A549 (cell line): Measurements from ENCODE around the gene SYNE2. TPM values are rescaled to one million over a fixed set of nuclear protein-coding genes. Genes with fewer than 3 reads are reported as not detected.

Source experiments
- ATAC-seq, 2 experiments: fragments of 200-7000 bp in 1 of 2; fragments of >200 bp in 1 of 2; cut with Nextera tagmentation in 1 of 2; cut with Tn5 transposase in 1 of 2; 3 replicates each; pipeline versions ENCODE4 v1.8.0 to v1.9.1; 2018 to 2020; ENCODE audit warnings: mild to moderate bottlenecking in 1 of 2, moderate library complexity in 1 of 2
- CTCF ChIA-PET: fragments of 300-600 bp; sonication (Branson Sonifier 250); formaldehyde crosslinking; extraction: SDS; loops from one replicate; lab custom pipeline; 2021; ENCODE audit warnings: antibody characterized with exemption, inconsistent platforms; lab: Yijun Ruan, JAX
- POLR2A ChIA-PET: fragments of 350-600 bp; formaldehyde crosslinking; extraction: SDS; loops from one replicate; lab custom pipeline; 2021; ENCODE audit warnings: antibody characterized with exemption, inconsistent platforms; lab: Yijun Ruan, JAX
- DNase-seq, 2 experiments: peaks; one replicate each; pipeline versions ENCODE4 v3.0.0 to v3.0.0-alpha.2; 2011 to 2016; ENCODE audit warnings: low read depth in 1 of 2, low spot score in 1 of 2
- FAIRE-seq: peaks from 2 replicates; lab custom pipeline; 2011; peaks lifted over from hg19 to GRCh38; lab: Jason Lieb, UNC
- H3K27ac ChIP-seq, 2 experiments: fragments of >200 bp; sonication (Bioruptor Twin); formaldehyde crosslinking; 3 replicates each; pipeline ENCODE4 v1.5.1; 2016 to 2017
- H3K4me1 ChIP-seq: fragments of >200 bp; sonication (Bioruptor Twin); formaldehyde crosslinking; 3 replicates; pipeline ENCODE4 v1.6.1; 2016
- H3K4me2 ChIP-seq: fragments of >200 bp; sonication (Bioruptor Twin); formaldehyde crosslinking; 3 replicates; pipeline ENCODE4 v1.6.1; 2016
- H3K4me3 ChIP-seq: fragments of >200 bp; sonication (Bioruptor Twin); formaldehyde crosslinking; 3 replicates; pipeline ENCODE4 v1.5.1; 2016
- H3K9me3 ChIP-seq: fragments of >200 bp; sonication (Bioruptor Twin); formaldehyde crosslinking; 3 replicates; pipeline ENCODE4 v1.6.1; 2016
- ATOH8 ChIP-seq: fragments of 250-450 bp; sonication (Bioruptor Pico); IDR thresholded peaks from 2 replicates; pipeline ENCODE4 v1.5.0; 2020; ENCODE audit warnings: low read depth, mild to moderate bottlenecking, moderate library complexity
- CBX2 ChIP-seq: fragments of 200-600 bp; sonication (generic); IDR thresholded peaks from 2 replicates; pipeline ENCODE4 v1.6.1; 2016; ENCODE audit warnings: low read depth, mild to moderate bottlenecking, borderline replicate concordance
- CHD2 ChIP-seq: fragments of 150-350 bp; IDR thresholded peaks from 2 replicates; pipeline ENCODE4 v1.6.1; 2014; ENCODE audit warnings: low read length; ENCODE audit not compliant: partially characterized antibody
- CHD4 ChIP-seq: fragments of 200-600 bp; sonication (generic); IDR thresholded peaks from 2 replicates; pipeline ENCODE4 v1.6.1; 2016; ENCODE audit warnings: antibody characterized with exemption, mild to moderate bottlenecking, borderline replicate concordance
- E2F6 ChIP-seq: IDR thresholded peaks from 2 replicates; pipeline ENCODE4 v1.6.1; 2012; ENCODE audit warnings: low read depth, borderline replicate concordance
- ELK1 ChIP-seq: fragments of 150-350 bp; IDR thresholded peaks from 2 replicates; pipeline ENCODE4 v1.6.1; 2014; ENCODE audit warnings: low read depth, mild to moderate bottlenecking, low read length
- EP300 ChIP-seq, 2 experiments: fragments of >200 bp; sonication (Bioruptor Twin); formaldehyde crosslinking; IDR thresholded peaks; 2 replicates in 1 of 2; 3 replicates in 1 of 2; pipeline ENCODE4 v1.6.1; 2016 to 2017
- FOSB ChIP-seq: fragments of 250-450 bp; sonication (Bioruptor Pico); IDR thresholded peaks from 2 replicates; pipeline ENCODE4 v1.5.0; 2020; ENCODE audit warnings: mild to moderate bottlenecking, moderate library complexity
- HES2 ChIP-seq: fragments of >200 bp; sonication (Bioruptor Twin); formaldehyde crosslinking; IDR thresholded peaks from 2 replicates; pipeline ENCODE4 v1.6.1; 2016
- HEYL ChIP-seq: fragments of 250-450 bp; sonication (Bioruptor Pico); IDR thresholded peaks from 2 replicates; pipeline ENCODE4 v1.8.0; 2021; ENCODE audit warnings: mild to moderate bottlenecking, moderate library complexity
- HOXB13 ChIP-seq: fragments of 250-450 bp; sonication (Bioruptor Pico); IDR thresholded peaks from 2 replicates; pipeline ENCODE4 v1.5.0; 2020; ENCODE audit warnings: low read depth, mild to moderate bottlenecking, moderate library complexity
- HOXB5 ChIP-seq: fragments of 250-450 bp; sonication (Bioruptor Pico); IDR thresholded peaks from 2 replicates; pipeline ENCODE4 v1.5.0; 2020; ENCODE audit warnings: mild to moderate bottlenecking, moderate library complexity
- JUNB ChIP-seq: fragments of >200 bp; sonication (Bioruptor Twin); formaldehyde crosslinking; IDR thresholded peaks from 2 replicates; pipeline ENCODE4 v1.6.1; 2016
- KDM1A ChIP-seq: fragments of 200-600 bp; sonication (generic); IDR thresholded peaks from 2 replicates; pipeline ENCODE4 v1.6.1; 2016; ENCODE audit warnings: low read depth, mild to moderate bottlenecking
- KDM5A ChIP-seq: fragments of 200-600 bp; sonication (generic); IDR thresholded peaks from 2 replicates; pipeline ENCODE4 v1.6.1; 2016; ENCODE audit warnings: antibody characterized with exemption, mild to moderate bottlenecking
- MAFK ChIP-seq: fragments of 450-650 bp; IDR thresholded peaks from 2 replicates; pipeline ENCODE4 v1.6.1; 2014; ENCODE audit not compliant: partially characterized antibody
- MAZ ChIP-seq: fragments of 150-350 bp; IDR thresholded peaks from 2 replicates; pipeline ENCODE4 v1.6.1; 2014; ENCODE audit warnings: antibody characterized with exemption, low read depth, low read length, borderline replicate concordance
- MYC ChIP-seq: IDR thresholded peaks from 2 replicates; pipeline ENCODE4 v1.6.1; 2012; ENCODE audit warnings: mild to moderate bottlenecking, inconsistent platforms, low read length, improper control_type of control experiment, borderline replicate concordance
- NR3C1 ChIP-seq: fragments of >200 bp; sonication (Bioruptor Twin); formaldehyde crosslinking; IDR thresholded peaks from 3 replicates; pipeline ENCODE4 v1.6.1; 2017
- PHF8 ChIP-seq: fragments of 200-600 bp; sonication (generic); IDR thresholded peaks from 2 replicates; pipeline ENCODE4 v1.6.1; 2016; ENCODE audit warnings: low read depth, mild to moderate bottlenecking, antibody characterized with exemption, moderate library complexity, borderline replicate concordance
- RAD21 ChIP-seq, 2 experiments: fragments of >200 bp in 1 of 2; sonication (Bioruptor Twin) in 1 of 2; formaldehyde crosslinking in 1 of 2; IDR thresholded peaks in 1 of 2; conservative IDR thresholded peaks in 1 of 2; 2 replicates in 1 of 2; 3 replicates in 1 of 2; pipeline ENCODE4 v1.6.1; 2012 to 2018; ENCODE audit warnings: inconsistent platforms in 1 of 2
- RARB ChIP-seq: fragments of 250-450 bp; sonication (Bioruptor Pico); IDR thresholded peaks from 2 replicates; pipeline ENCODE4 v1.8.0; 2021; ENCODE audit warnings: mild to moderate bottlenecking, moderate library complexity
- RFX5 ChIP-seq: fragments of 450-650 bp; IDR thresholded peaks from 2 replicates; pipeline ENCODE4 v1.7.1; 2014; ENCODE audit warnings: antibody characterized with exemption, mild to moderate bottlenecking, moderate library complexity
- SMC3 ChIP-seq: fragments of >200 bp; sonication (Bioruptor Twin); formaldehyde crosslinking; IDR thresholded peaks from 3 replicates; pipeline ENCODE4 v1.6.1; 2018; ENCODE audit warnings: inconsistent platforms
- SREBF2 ChIP-seq: fragments of 450-650 bp; IDR thresholded peaks from 2 replicates; pipeline ENCODE4 v1.6.1; 2014; ENCODE audit warnings: mild to moderate bottlenecking, moderate library complexity
- ZC3H11A ChIP-seq: fragments of 450-650 bp; IDR thresholded peaks from 2 replicates; pipeline ENCODE4 v1.6.1; 2014; ENCODE audit warnings: antibody characterized with exemption, mild to moderate bottlenecking
- ZNF302 ChIP-seq: fragments of 250-450 bp; sonication (Bioruptor Pico); IDR thresholded peaks from 2 replicates; pipeline ENCODE4 v1.9.0; 2021; ENCODE audit warnings: inconsistent platforms, mild to moderate bottlenecking, moderate library complexity
- ZSCAN20 ChIP-seq: fragments of 250-450 bp; sonication (Bioruptor Pico); IDR thresholded peaks from 2 replicates; pipeline ENCODE4 v1.8.0; 2022; ENCODE audit warnings: mild to moderate bottlenecking, moderate library complexity
- WGBS: methylation state at CpG from one replicate; pipeline ENCODE4 v1.1.6; 2017; ENCODE audit errors: missing lambda C conversion rate; 5-methylcytosine and 5-hydroxymethylcytosine counted together
- polyA plus RNA-seq, 4 experiments: library from polyadenylated mRNA; depleted of rRNA in 3 of 4; stranded (reverse); fragments of >200 nt; fragmentation: RNase III in 1 of 4; extraction: RNeasy Plus Mini Kit Qiagen cat#74134 plus additional on column Dnase treatment in 1 of 4; gene quantifications; 2 replicates in 3 of 4; 3 replicates in 1 of 4; pipeline ENCODE4 v1.2.3, GENCODE V29; 2011 to 2017
- TF ChIP-seq, protein P1 (sequence below): fragments of >200 bp; sonication (Bioruptor Twin); formaldehyde crosslinking; IDR thresholded peaks from 3 replicates; pipeline ENCODE4 v1.6.1; 2016

Gene SYNE2
- polyA plus RNA-seq, 2 of the 4 experiments (the other 2 are of a cell fraction) = 3.4 to 11.3 TPM

GRCh38 chr14:63878052-63878451 lies 25.2 kb downstream of the SYNE2 start (continued):
- TF ChIP-seq, protein P1, sequence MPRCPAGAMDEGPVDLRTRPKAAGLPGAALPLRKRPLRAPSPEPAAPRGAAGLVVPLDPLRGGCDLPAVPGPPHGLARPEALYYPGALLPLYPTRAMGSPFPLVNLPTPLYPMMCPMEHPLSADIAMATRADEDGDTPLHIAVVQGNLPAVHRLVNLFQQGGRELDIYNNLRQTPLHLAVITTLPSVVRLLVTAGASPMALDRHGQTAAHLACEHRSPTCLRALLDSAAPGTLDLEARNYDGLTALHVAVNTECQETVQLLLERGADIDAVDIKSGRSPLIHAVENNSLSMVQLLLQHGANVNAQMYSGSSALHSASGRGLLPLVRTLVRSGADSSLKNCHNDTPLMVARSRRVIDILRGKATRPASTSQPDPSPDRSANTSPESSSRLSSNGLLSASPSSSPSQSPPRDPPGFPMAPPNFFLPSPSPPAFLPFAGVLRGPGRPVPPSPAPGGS = no peak
- no peak for TF ChIP-seq MAFK
- TF ChIP-seq E2F6 = no peak

DNA sequence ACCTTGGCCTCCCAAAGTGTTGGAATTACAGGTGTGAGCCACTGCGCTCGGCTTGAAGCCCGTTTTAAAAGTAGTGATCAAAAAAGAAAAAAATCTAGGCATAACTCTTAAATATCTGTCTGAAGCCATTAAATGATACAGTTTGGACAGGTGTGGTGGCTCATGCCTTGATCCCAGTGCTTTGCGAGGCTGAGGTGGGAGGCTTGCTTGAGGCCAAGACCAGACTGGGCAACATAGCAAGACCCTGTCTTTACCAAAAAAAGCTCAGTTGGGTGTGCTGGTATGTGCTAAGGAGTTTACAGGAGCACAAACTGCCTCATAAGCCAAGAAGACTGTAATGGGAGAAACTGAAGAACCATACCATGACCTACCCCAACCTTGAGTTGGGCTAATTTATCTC lies 26.0 kb downstream of the SYNE2 start:
- peaks cover 6% of the 10 kb centered on the region; the same call in 1 of the 3 replicates for H3K4me1 ChIP-seq
- no peak overlapping the region for H3K4me2 ChIP-seq
- ATAC-seq (no peak), FAIRE-seq (no peak), DNase-seq (no peak)
- CTCF ChIA-PET = interaction anchor here (0.8 kb wide), 1 partner anchor 10 kb away, joined by 3 read pairs; no protein-coding TSS in a partner anchor
- no peaks in the 10 kb centered on the region for H3K9me3 ChIP-seq
- WGBS = 97% methylated on average over 4 of the region's 4 CpGs
- H3K27ac ChIP-seq = no peak overlapping the region
- TF ChIP-seq PHF8 (no peak), HES2 (no peak), CHD4 (no peak), RFX5 (no peak), SREBF2 (no peak), MYC (no peak), CHD2 (no peak), HOXB13 (CRISPR knock-in tag) (no peak), ELK1 (no peak), JUNB (no peak), EP300 (IDR thresholded peaks at IDR 0.05) (no peak), FOSB (CRISPR knock-in tag) (no peak), KDM5A (no peak)
- TF ChIP-seq, protein P1 = no peak
- H3K4me3 ChIP-seq = no peak overlapping the region
- POLR2A ChIA-PET = no interaction called here

GRCh38 chr14:63881926-63882325 lies 29.1 kb downstream of the SYNE2 start:
- no peaks in the 10 kb centered on the region for H3K9me3 ChIP-seq
- CTCF ChIA-PET = interaction anchor here (1.2 kb wide), 1 partner anchor 12 kb away, joined by 4 read pairs; no protein-coding TSS in a partner anchor
- no peak overlapping the region for H3K4me3 ChIP-seq
- no peak for DNase-seq
- H3K27ac ChIP-seq = no peak overlapping the region
- 79% methylated on average over 5 of the region's 5 CpGs for WGBS
- H3K4me2 ChIP-seq = no peak overlapping the region
- H3K4me1 ChIP-seq = no peaks in the 10 kb centered on the region
- FAIRE-seq = no peak
- no peak for ATAC-seq
- TF ChIP-seq ATOH8 (CRISPR knock-in tag) = no peak
- no peak for TF ChIP-seq KDM1A
- no peak for TF ChIP-seq MAZ
- no peak for TF ChIP-seq RARB (CRISPR knock-in tag)
- no peak for TF ChIP-seq ZC3H11A
- TF ChIP-seq ZSCAN20 = no peak
- no peak for TF ChIP-seq ZNF302 (CRISPR knock-in tag)
- TF ChIP-seq NR3C1 = no peak
- no peak for TF ChIP-seq HOXB5 (CRISPR knock-in tag)
- no peak for TF ChIP-seq FOSB (CRISPR knock-in tag)
- no peak for TF ChIP-seq CBX2
- no peak for TF ChIP-seq SMC3
- no peak for TF ChIP-seq SREBF2
- no peak for TF ChIP-seq HEYL (CRISPR knock-in tag)
- TF ChIP-seq RAD21 (conservative IDR thresholded peaks at IDR 0.05 in 1 of 2, IDR thresholded peaks at IDR 0.05 in 1 of 2) = no peak
- TF ChIP-seq ELK1 = no peak
- POLR2A ChIA-PET = no interaction called here
